RCC 7860 (cell line): ENCODE measurements around the gene MCF2L.

Experiments used
- DNase-seq: peaks from one replicate; pipeline ENCODE4 v3.0.0-alpha.2; 2015; ENCODE audit warnings: low spot score
- FAIRE-seq: peaks from 2 replicates; lab custom pipeline; 2012; peaks lifted over from hg19 to GRCh38; lab: Jason Lieb, UNC

Gene MCF2L

GRCh38 chr13:113014752-113015745 is 46.0 kb downstream of the MCF2L start:
- FAIRE-seq (no peak), DNase-seq (no peak)

- no peak for DNase-seq
- FAIRE-seq = no peak
Measured at GRCh38 chr13:113015826-113016525, 47.0 kb downstream of the MCF2L start.

GRCh38 chr13:113016526-113017295 is 47.7 kb downstream of the MCF2L start:
- no peak for DNase-seq
- FAIRE-seq = no peak

- DNase-seq = no peak
- FAIRE-seq = no peak
Measured at GRCh38 chr13:113017506-113018215, 48.6 kb downstream of the MCF2L start.

GRCh38 chr13:113018676-113019465 is 49.9 kb downstream of the MCF2L start:
- FAIRE-seq (no peak), DNase-seq (no peak)

- DNase-seq (no peak), FAIRE-seq (no peak)
Measured at GRCh38 chr13:113020323-113021080, 51.5 kb downstream of the MCF2L start.

- no peak for DNase-seq
Measured at GRCh38 chr13:113021391-113021790, 52.4 kb downstream of the MCF2L start.

GRCh38 chr13:113021811-113022210 is 52.8 kb downstream of the MCF2L start:
- FAIRE-seq = no peak
- DNase-seq = no peak

More at GRCh38 chr13:113021391-113021790, 52.4 kb downstream of the MCF2L start:
- FAIRE-seq = no peak

GRCh38 chr13:113022391-113022744 is 53.4 kb downstream of the MCF2L start:
- FAIRE-seq (no peak), DNase-seq (no peak)

- FAIRE-seq (no peak), DNase-seq (no peak)
Measured at GRCh38 chr13:113022745-113023574, 53.9 kb downstream of the MCF2L start.

- DNase-seq (no peak), FAIRE-seq (no peak)
Measured at GRCh38 chr13:113023694-113024430, 54.8 kb downstream of the MCF2L start.

GRCh38 chr13:113024466-113024865 is 55.5 kb downstream of the MCF2L start:
- DNase-seq (no peak), FAIRE-seq (no peak)

GRCh38 chr13:113026391-113026910 is 57.4 kb downstream of the MCF2L start:
- DNase-seq = no peak
- no peak for FAIRE-seq

GRCh38 chr13:113027095-113027494 is 58.1 kb downstream of the MCF2L start:
- no peak for DNase-seq

GRCh38 chr13:113027566-113027965 is 58.6 kb downstream of the MCF2L start:
- no peak for DNase-seq
- no peak for FAIRE-seq

More at GRCh38 chr13:113027095-113027494, 58.1 kb downstream of the MCF2L start:
- no peak for FAIRE-seq

GRCh38 chr13:113028336-113029060 is 59.5 kb downstream of the MCF2L start:
- FAIRE-seq (no peak), DNase-seq (no peak)

- no peak for FAIRE-seq
- no peak for DNase-seq
Measured at GRCh38 chr13:113029061-113029445, 60.0 kb downstream of the MCF2L start.
